Measurements from ENCODE around the gene TTC21A. TPM values are rescaled to one million over a fixed set of nuclear protein-coding genes. Genes with fewer than 3 reads are reported as not detected.
"Not testable (repeated sequence)": the region's sequence is repeated elsewhere in the genome, so short reads cannot be mapped to it uniquely, and the experiment has no call there.

TTC21A gene
- total RNA-seq, 4 donors from 2014 or later = 0.33 to 4.3 (median 1.1) TPM

DNA sequence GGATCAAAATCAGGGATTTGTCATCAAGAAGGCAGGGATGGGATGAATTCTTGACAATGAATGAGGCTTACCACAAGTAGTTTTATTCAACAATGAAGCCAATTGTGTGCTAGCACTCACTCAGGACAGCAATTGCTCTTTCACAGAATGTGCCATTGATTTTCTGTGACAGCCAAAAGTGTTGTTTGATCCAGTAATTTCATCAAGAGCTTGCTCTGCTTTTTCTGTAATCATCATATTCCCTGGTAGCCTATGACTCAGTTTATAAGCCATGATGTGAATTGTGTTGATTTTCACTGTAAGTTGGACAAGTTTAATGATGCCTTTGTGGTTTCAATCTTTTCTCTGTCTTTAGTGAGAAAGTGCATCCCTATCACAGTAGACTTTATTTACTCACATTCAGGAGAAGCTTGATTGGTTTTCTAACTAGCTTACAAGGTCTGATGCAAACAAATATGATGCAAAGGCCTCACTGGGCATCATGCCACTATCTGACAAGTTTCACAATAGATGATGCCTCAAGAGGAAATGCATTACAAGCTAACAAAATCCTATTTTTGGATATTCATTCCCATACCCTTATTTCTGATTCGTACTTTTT is 59.6 kb downstream of the TTC21A start:
- H3K4me1 ChIP-seq = peaks cover 0 to 6% of the 10 kb centered on the region in 2 donors
- no peak overlapping the region for H3K4me3 ChIP-seq
- H3K27ac ChIP-seq = peak overlapping the region in 3 of 4 donors; percentile 12 to 44 (median 41)
- intact Hi-C loops (cut with DNase I; ENCODE audit: low total_unique reads) (no loop called here), in situ Hi-C loops (cut with MboI; ENCODE audit: low sequenced_read_pairs in 4 of 4) (no loop called here)
- ATAC-seq (peak; percentile 73 to 90), DNase-seq (peak in 1 of 2 donors; percentile 84)
- H3K36me3 ChIP-seq = no peaks in the 10 kb centered on the region
- no peaks in the 10 kb centered on the region for H3K27me3 ChIP-seq
- TF ChIP-seq, protein P1, sequence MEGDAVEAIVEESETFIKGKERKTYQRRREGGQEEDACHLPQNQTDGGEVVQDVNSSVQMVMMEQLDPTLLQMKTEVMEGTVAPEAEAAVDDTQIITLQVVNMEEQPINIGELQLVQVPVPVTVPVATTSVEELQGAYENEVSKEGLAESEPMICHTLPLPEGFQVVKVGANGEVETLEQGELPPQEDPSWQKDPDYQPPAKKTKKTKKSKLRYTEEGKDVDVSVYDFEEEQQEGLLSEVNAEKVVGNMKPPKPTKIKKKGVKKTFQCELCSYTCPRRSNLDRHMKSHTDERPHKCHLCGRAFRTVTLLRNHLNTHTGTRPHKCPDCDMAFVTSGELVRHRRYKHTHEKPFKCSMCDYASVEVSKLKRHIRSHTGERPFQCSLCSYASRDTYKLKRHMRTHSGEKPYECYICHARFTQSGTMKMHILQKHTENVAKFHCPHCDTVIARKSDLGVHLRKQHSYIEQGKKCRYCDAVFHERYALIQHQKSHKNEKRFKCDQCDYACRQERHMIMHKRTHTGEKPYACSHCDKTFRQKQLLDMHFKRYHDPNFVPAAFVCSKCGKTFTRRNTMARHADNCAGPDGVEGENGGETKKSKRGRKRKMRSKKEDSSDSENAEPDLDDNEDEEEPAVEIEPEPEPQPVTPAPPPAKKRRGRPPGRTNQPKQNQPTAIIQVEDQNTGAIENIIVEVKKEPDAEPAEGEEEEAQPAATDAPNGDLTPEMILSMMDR (IDR thresholded peaks at IDR 0.05 in 4 of 5, conservative IDR thresholded peaks at IDR 0.05 in 1 of 5) = no peak
- no peak for TF ChIP-seq POLR2A (IDR thresholded peaks at IDR 0.05)
- no peaks in the 10 kb centered on the region for H3K9me3 ChIP-seq

DNA sequence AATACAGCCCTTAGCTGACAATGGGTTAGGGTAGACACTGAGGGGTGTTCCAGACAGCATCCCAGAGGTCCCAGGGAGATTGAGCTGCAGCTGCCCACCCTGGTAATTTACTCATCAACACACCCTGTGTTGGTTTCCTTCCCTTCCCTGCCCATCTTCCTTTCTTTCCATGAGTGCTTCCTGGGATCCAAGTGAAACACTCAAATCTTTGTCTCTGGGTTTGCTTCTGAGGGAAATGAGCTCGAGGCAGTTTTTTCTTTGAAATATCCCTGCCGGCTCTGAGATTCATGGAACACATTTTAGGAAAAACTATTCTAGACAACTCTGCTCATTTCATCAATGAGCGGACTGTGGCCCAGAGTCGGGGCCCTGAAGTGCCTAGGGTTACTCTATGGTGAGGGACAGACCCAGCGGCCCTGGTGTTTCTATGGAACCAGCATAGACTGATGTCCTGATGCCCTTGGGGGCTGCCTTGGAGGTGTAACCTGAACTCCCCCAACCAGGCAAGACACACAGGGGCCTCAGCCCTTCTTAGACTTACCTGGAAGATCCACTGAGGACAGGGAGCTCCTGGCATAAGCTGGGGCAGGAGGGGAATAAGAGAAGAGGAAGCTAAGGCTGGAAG is 60.8 kb downstream of the TTC21A start:
- H3K4me1 ChIP-seq = peaks cover 0 to 6% of the 10 kb centered on the region in 2 donors
- DNase-seq (no peak), ATAC-seq (no peak)
- no peaks in the 10 kb centered on the region for H3K36me3 ChIP-seq
- intact Hi-C loops (cut with DNase I; ENCODE audit: low total_unique reads) (loop anchor here (1.0 kb wide), 1 partner anchor 8 kb away; no protein-coding TSS in a partner anchor), in situ Hi-C loops (cut with MboI; ENCODE audit: low sequenced_read_pairs in 4 of 4) (no loop called here)
- H3K9me3 ChIP-seq = no peaks in the 10 kb centered on the region
- no peak overlapping the region for H3K4me3 ChIP-seq
- no peak overlapping the region for H3K27ac ChIP-seq
- no peak for TF ChIP-seq POLR2A (IDR thresholded peaks at IDR 0.05)
- TF ChIP-seq, protein P1 (IDR thresholded peaks at IDR 0.05 in 4 of 5, conservative IDR thresholded peaks at IDR 0.05 in 1 of 5) = no peak
- no peaks in the 10 kb centered on the region for H3K27me3 ChIP-seq

- no peak for ATAC-seq
- Histone ChIP-seq H3K4me3 (no peak overlapping the region), H3K36me3 (no peaks in the 10 kb centered on the region), H3K27me3 (no peaks in the 10 kb centered on the region), H3K27ac (no peak overlapping the region), H3K4me1 (peaks cover 0 to 6% of the 10 kb centered on the region in 2 donors), H3K9me3 (no peaks in the 10 kb centered on the region)
- intact Hi-C loops (cut with DNase I; ENCODE audit: low total_unique reads) (no loop called here), in situ Hi-C loops (cut with MboI; ENCODE audit: low sequenced_read_pairs in 4 of 4) (no loop called here)
- TF ChIP-seq, protein P1 (IDR thresholded peaks at IDR 0.05 in 4 of 5, conservative IDR thresholded peaks at IDR 0.05 in 1 of 5) = no peak
- no peak for TF ChIP-seq POLR2A (IDR thresholded peaks at IDR 0.05)
- DNase-seq = no peak
Observed at GRCh38 chr3:39169712-39170111, 62.2 kb downstream of the TTC21A start.

GRCh38 chr3:39170461-39170860 is 63.0 kb downstream of the TTC21A start:
- no peaks in the 10 kb centered on the region for H3K27me3 ChIP-seq
- DNase-seq (no peak), ATAC-seq (no peak)
- H3K36me3 ChIP-seq = no peaks in the 10 kb centered on the region
- peaks cover 0 to 6% of the 10 kb centered on the region in 2 donors for H3K4me1 ChIP-seq
- no peak overlapping the region for H3K4me3 ChIP-seq
- H3K27ac ChIP-seq = no peak overlapping the region
- intact Hi-C loops (cut with DNase I; ENCODE audit: low total_unique reads) (no loop called here), in situ Hi-C loops (cut with MboI; ENCODE audit: low sequenced_read_pairs in 4 of 4) (no loop called here)
- no peaks in the 10 kb centered on the region for H3K9me3 ChIP-seq
- TF ChIP-seq POLR2A (IDR thresholded peaks at IDR 0.05) = no peak
- TF ChIP-seq, protein P1 (IDR thresholded peaks at IDR 0.05 in 4 of 5, conservative IDR thresholded peaks at IDR 0.05 in 1 of 5) = no peak

- H3K27me3 ChIP-seq; H3K36me3 ChIP-seq; H3K9me3 ChIP-seq; DNase-seq; intact Hi-C loops (cut with DNase I; ENCODE audit: low total_unique reads); ATAC-seq; in situ Hi-C loops (cut with MboI; ENCODE audit: low sequenced_read_pairs in 4 of 4); H3K4me1 ChIP-seq; H3K27ac ChIP-seq; H3K4me3 ChIP-seq: not testable (repeated sequence)
Observed at GRCh38 chr3:39170877-39171276, 63.4 kb downstream of the TTC21A start.
